ENCODE results near the gene TDRD7.
A peak's percentile ranks its signal among the peaks of the same experiment; 100 is the strongest.

The TDRD7 gene

GRCh38 chr9:97387936-97388684 lies 23.8 kb upstream of the TDRD7 start:
- no peak for DNase-seq

DNA sequence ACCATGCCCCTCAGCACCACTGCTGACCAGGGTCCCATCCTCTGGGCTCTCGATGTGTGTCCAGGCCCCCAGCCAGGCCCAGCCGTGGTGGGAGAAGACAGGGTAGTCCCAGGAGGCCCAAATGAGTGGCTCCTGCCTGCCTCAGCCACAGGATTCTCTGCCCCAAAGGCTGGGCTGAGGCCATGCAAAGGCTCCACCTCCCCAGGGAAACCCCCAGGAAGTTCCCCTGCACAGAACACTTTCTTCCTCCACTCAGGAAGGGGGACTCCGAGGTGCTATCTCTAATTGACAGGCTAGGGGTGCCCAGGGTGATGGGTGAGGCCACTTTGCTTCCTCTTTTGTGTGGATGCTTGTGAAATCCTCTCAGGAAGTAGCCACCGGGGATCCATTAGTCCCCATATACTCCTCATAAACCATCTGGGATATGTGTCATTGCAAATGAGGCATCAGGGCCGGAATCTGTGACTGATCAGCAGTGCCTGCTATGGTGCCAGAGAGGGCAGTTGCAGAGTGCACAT lies 23.1 kb upstream of the TDRD7 start:
- DNase-seq = peak; percentile 76

DNA sequence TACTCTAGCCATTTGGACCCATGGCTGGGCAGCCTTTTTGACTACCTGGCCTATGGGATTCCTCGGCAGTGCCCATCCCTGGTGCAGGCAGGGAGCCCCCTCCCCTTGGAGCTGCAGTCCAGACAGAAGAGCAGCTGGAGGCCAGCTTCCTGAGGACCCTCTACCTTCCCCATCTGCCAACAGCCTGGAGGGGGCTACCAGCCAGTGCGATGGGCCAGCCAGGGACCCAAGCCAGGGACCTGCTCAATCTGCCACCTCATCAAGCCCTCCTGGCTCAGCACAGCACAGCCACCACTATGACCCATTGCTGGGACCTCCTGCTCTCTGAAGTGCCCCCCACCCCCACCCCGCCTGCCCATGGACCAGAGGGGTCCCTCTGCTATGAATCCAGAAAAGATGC lies 22.6 kb upstream of the TDRD7 start:
- DNase-seq = no peak

- no peak for DNase-seq
Measured at GRCh38 chr9:97390791-97391406, 21.0 kb upstream of the TDRD7 start.

DNA sequence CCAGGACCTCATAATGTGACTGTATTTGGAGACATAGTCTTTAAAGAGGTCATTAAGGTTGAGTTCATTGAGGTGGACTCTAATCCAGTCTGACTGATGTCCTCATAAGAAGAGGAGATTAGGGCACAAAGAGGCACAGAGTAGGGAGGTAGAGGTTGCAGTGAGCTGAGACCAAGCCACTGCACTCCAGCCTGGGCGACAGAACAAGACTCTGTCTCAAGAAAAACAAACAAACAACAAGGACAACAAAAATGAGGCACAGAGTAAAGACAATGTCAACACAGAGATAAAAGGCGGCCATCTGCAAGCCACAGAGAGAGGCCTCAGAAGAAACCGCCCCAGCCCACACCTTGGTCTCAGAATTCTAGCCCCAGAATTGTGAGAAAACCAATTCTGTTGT lies 17.0 kb upstream of the TDRD7 start:
- DNase-seq = no peak

- no peak for DNase-seq
Measured at GRCh38 chr9:97395745-97396144, 16.2 kb upstream of the TDRD7 start.

GRCh38 chr9:97396256-97396655 lies 15.6 kb upstream of the TDRD7 start:
- no peak for DNase-seq

DNA sequence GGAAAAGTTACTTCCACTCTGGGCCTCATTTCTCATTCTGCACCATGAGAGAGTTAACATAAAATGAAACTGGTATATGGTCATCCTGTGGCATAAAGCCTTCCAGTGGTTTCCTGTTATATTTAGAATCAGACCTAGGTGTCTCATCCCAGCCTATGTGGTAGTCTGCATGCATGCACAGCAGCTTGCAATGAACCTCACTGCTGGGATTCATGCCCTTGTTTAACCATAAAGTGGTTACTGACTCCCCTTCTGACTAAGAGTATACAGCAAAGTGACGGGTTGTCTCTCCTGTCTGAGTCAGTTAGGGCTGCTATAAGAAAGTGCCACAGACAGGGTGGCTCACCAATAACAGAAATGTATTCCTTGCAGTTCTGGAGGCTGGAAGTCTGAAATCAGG lies 14.7 kb upstream of the TDRD7 start:
- DNase-seq = no peak

DNA sequence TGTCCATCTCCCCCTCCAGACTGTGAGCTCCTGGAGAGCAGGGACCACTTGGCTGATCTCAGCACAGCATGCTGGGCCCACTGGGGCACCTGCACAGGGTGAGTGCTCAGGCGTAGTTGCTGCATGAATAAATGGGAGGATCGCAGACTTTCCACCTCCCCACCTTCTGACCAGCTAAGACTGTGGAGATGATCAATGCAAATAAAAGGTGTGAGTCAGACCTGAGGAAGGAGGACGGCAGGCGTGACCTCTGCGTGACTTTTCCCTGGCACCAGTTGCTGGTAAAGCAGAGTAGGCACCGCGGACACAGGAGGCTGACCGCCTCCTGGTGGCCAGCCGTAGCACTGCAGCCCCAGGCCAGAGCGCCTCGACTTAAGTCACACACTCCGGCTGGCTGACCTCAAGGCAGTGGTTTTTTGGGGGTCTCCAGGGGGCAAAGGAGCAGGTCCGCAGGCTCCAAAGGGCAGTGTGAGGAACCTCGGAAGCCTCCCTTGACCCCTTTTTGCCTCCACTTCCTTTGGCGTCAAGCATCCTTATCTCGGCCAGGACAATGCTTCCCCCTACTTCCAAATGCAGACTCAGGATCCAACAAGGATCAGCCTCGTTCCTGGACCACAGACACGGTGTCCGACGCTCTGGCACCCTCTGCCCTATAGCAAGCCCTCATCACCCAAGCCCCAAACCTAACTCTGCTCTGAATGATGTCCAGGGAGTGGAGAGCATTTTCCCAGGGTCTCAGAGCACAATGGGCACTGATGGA lies 12.7 kb upstream of the TDRD7 start:
- peak; percentile 90 for DNase-seq

DNA sequence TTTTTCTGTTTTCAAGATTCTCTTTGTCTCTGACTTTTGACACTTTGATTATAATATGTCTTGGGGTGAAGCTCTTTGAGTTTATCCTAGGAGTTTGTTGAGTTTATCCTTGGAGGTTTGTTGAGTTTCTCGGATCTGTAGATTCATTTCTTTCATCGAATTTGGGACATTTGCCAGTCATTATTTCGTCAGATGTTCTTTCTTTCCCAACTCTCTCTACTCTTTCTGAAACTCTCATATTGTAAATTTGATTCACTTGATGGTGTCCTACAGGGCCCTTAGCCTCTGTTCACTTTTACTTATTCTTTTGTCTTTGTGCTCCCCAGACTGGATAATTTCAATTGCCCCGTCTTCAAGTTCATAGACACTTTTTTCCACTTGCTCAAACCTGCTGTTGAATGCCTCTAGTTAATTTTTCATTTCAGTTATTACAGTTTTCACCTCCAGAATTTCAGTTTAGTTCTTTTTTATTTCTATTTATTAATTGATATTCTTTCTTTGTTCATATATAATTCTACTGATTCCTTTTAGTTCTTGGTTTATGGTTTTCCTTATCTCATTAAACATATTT lies 8.1 kb upstream of the TDRD7 start:
- no peak for DNase-seq

DNA sequence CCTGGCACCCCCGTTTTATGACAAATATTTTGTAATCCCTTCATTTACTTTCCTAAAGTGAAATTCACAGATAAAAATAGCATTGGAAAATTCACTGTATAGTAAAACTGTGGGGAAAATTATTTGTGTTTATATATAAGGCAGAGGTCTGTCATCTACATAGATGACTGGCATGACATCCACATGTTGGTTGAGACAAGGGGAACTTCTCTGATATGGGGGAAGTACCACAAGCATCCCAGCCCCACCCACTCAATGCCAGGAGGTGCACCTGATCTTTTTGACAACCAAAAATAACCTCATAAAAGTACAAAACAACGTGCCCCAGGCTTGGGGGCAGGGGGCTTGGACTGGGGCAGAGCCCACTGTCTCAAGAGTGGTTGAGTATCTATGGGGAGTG lies 6.3 kb upstream of the TDRD7 start:
- no peak for DNase-seq

- no peak for DNase-seq
Measured at GRCh38 chr9:97406620-97407177, 5.2 kb upstream of the TDRD7 start.

DNA sequence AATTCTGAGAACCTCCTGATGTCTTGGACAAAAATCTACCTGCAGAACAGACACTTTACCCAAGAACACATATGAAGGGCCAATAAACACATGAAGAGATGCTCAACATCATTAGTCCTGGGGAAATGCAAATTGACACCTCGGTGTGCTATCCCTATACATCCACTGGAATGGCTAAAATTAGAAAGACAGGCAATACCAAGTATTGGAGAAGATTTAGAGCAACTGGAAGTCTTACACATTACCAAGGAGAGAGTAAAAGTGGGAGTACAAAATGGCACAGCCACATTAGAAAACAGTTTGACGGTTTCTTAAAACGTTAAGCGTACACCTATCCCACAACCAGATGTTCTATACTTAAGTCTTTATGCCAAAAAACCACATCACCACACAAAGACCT lies 3.3 kb upstream of the TDRD7 start:
- DNase-seq = no peak

DNA sequence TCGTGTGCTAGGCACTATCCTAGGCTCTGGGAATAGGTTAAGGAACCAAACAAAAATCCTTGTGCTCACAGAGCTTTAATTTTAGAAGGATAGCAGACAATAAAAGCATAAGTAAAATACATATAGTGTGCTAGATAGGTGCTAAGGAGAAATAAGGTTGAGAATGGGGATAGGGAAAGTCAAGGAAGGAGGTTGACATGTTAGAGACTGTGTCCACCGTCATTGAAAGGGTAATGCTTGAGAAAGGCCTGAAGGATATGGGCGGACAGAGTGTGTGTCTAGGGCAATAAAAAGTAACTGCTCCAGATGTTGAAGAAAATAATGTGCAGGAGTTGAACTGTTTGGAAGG lies 482 bp upstream of the TDRD7 start:
- DNase-seq = no peak

DNA sequence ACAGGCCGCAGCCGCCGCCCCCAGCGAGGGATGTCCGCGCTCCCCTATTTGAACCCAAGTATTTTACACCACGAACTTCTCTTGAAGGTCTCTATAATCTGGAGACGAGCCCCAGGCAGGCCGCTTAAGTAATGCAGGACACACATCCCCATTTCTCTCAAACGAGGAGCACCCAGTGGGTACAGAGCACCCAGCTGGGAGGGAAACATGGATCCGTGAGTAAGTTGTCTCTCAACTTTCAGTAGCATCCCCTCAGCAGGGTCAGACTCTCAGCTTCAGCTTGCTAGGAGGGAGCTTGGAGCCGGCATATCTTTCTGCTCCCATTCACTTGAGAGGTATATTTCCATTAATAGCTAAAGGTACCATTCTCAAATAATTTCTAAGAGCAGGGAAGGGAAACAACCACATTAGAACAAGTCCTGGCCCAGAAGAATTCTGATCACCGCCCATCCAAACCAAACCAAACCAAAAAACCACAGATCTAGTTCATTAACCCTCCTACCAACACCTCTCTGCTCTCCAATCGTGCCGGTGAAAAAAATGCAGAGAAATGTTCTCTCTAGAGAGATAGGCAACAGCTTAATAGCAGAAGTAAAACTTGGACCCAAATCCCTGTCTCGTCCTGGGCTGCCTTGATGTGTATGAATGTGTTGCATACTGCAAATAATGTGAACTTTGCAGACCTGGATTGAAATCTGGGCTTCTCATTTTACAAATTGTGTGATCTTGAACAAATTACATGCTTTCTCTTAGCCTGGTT lies 910 bp downstream of the TDRD7 start:
- no peak for DNase-seq

- no peak for DNase-seq
Measured at GRCh38 chr9:97413462-97413861, 1.6 kb downstream of the TDRD7 start.

GRCh38 chr9:97415146-97415545 lies 3.2 kb downstream of the TDRD7 start:
- no peak for DNase-seq

DNA sequence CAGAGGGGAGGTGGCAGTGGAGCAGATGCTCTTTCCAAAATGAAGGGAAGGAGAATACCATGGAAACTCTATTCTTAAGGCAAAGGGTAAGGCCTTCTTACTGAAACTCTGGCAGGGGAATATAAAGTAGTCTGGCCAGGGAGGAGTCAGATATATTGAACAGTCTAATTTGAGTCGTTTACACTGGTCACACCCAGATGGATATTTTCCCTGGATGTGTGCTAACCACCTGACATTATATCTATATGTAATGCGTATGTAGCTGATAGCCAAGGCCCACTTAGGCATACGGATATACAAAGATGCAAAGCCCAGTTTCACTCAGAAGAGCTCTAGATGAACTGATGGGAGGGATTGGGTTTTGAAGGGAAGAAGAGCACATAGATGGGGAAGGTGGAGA lies 7.0 kb downstream of the TDRD7 start:
- DNase-seq = no peak

GRCh38 chr9:97419309-97419867 lies 7.5 kb downstream of the TDRD7 start:
- DNase-seq = no peak

DNA sequence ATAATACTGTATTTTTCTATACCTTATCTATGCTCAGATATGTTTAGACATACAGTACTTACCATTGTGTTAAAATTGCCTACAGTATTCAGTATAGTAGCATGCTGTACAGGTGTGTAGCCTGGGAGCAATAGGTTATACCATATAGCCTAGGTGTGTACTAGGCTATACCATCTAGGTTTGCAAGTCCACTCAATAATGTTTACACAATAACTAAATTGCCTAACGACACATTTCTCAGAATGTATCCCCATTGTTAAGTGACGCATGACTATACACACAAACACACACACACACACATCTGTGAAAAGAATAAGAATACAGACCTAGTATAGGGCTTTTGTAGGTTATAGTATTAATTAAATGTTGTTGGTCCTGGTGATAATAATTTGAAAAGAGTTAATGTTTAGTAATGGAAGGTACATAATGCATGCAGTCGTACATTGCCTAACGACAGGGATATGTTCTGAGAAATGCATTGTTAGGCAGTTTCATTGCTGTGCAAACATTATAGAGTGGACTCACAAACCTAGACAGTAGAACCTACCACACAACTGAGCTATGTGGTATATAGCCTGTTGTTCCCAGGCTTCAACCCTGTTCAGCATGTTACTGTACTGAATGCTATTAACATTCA lies 13.6 kb downstream of the TDRD7 start:
- DNase-seq = no peak

DNA sequence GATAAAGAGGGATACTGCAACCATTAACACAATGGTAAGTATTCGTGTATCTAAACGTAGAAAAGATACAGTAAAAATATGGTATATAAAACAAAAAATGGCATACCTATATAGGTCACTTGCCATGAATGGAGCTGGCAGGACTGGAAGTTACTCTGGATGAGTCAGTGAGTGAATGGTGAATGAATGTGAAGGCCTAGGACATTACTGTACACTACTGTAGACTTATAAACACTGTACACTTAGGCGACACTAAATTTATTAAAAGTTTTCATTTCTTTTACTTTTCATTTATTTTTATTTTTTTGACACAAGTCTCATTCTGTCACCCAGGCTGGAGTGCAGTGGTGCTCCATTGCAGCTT lies 14.1 kb downstream of the TDRD7 start:
- no peak for DNase-seq

- DNase-seq = no peak
Measured at GRCh38 chr9:97427885-97428284, 16.0 kb downstream of the TDRD7 start.

All from activated effector memory CD4-positive, alpha-beta T cell treated with anti-CD3 and anti-CD28 coated beads, Interleukin-2, amount 50 U/mL, for 16 hours (primary cell).